Measurements from ENCODE around the gene GIGYF1. TPM values are rescaled to one million over a fixed set of nuclear protein-coding genes. Genes with fewer than 3 reads are reported as not detected.

Gene GIGYF1
- total and polyA plus RNA-seq, 9 donors: 7.0 to 93.0 (median 56.1) TPM

DNA sequence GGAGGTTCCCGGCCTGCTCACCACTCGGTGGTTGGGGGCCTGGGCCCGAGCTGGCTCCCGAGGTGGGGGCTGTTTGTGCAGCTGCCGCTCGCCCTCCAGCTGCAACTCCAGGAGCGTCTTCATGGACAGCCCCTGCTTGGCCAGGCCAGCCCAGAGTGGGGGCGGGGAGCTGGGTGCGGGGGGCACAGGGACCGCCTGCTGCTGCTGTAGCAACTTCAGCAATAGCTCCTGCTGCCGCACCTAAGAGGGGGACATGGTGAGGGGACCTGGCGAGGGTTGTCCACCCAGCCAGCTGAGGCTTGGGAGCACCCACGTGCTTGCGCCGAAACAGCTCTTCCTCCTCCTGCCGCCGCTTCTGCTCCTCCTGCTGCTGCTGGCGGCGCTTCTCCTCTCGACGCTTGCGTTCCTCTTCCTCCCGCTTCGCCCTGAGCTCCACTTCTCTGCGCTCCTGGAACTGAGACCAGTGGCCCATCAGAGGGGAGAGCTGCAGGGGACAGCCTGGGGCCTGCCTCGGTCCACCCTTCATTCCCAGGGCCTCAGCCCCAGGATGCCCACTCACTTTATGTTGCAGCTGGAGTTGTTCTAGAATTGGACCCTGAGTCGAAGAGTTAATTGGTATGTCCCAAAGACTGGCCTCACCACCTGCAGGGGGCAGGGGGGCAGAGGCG, 10.9 kb downstream of the GIGYF1 start:
- intact Hi-C loops (cut with DNase I): loop anchor here in 1 of 4 donors (5.0 kb wide), 2 partner anchors 101 to 201 kb away; partner anchors contain the start of gene NYAP1

DNA sequence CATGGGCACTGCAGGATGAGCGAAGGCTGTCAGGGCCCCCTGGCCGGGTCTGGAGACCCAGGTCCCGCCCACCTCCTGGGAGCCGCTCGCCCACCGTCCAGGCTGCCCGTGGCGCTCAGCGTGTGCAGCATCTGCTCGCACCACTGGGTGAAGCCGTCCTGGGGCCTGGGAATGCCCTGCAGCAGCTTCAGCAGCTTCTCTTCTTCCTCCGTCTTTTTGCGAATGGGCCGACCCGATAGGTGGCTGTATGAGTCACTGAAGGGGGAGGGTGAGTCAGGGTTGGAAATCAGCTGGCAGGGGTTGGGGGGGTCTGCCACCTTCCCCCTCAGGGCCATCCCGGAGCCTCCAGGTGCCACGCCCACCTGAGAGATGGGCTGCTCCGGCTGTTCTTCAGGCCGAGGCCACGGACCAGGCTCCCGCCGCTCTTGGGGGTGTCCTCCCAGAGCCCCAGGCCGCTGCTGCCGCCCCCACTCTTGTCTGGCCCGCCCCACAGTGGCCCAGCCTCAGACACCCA, 11.8 kb downstream of the GIGYF1 start:
- Histone ChIP-seq H3K4me1 (ENCODE audit: insufficient read depth) (no peaks in the 10 kb centered on the region), H3K4me3 (no peak overlapping the region), H3K9me3 (no peaks in the 10 kb centered on the region), H3K27ac (no peak overlapping the region), H3K36me3 (no peaks in the 10 kb centered on the region), H3K27me3 (no peaks in the 10 kb centered on the region)
- TF ChIP-seq POLR2A (IDR thresholded peaks at IDR 0.05) (no peak), EP300 (IDR thresholded peaks at IDR 0.05) (no peak)
- TF ChIP-seq, protein P1, sequence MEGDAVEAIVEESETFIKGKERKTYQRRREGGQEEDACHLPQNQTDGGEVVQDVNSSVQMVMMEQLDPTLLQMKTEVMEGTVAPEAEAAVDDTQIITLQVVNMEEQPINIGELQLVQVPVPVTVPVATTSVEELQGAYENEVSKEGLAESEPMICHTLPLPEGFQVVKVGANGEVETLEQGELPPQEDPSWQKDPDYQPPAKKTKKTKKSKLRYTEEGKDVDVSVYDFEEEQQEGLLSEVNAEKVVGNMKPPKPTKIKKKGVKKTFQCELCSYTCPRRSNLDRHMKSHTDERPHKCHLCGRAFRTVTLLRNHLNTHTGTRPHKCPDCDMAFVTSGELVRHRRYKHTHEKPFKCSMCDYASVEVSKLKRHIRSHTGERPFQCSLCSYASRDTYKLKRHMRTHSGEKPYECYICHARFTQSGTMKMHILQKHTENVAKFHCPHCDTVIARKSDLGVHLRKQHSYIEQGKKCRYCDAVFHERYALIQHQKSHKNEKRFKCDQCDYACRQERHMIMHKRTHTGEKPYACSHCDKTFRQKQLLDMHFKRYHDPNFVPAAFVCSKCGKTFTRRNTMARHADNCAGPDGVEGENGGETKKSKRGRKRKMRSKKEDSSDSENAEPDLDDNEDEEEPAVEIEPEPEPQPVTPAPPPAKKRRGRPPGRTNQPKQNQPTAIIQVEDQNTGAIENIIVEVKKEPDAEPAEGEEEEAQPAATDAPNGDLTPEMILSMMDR (IDR thresholded peaks at IDR 0.05): no peak
- intact Hi-C loops (cut with DNase I): loop anchor here in 1 of 4 donors (5.0 kb wide), 2 partner anchors 100 to 200 kb away; partner anchors contain the start of gene NYAP1
- 57 to 68% (median 58%) methylated on average over 25 of the region's 25 CpGs for WGBS, 3 donors
- peak in 4 of 5 donors; percentile 28 to 46 (median 38) for DNase-seq

More for the DNA sequence above, 10.9 kb downstream of the GIGYF1 start:
- no peaks in the 10 kb centered on the region for H3K9me3 ChIP-seq
- no peaks in the 10 kb centered on the region for H3K36me3 ChIP-seq
- H3K27me3 ChIP-seq: no peaks in the 10 kb centered on the region
- H3K4me1 ChIP-seq (ENCODE audit: insufficient read depth): no peaks in the 10 kb centered on the region
- DNase-seq: peak in 3 of 5 donors; percentile 15 to 27 (median 25)
- no peak overlapping the region for H3K4me3 ChIP-seq
- H3K27ac ChIP-seq: no peak overlapping the region
- WGBS, 3 donors: 78 to 85% (median 85%) methylated on average over 25 to 28 of the region's 28 CpGs
- no peak for TF ChIP-seq POLR2A (IDR thresholded peaks at IDR 0.05)
- TF ChIP-seq, protein P1 (IDR thresholded peaks at IDR 0.05): no peak
- TF ChIP-seq EP300 (IDR thresholded peaks at IDR 0.05): no peak

DNA sequence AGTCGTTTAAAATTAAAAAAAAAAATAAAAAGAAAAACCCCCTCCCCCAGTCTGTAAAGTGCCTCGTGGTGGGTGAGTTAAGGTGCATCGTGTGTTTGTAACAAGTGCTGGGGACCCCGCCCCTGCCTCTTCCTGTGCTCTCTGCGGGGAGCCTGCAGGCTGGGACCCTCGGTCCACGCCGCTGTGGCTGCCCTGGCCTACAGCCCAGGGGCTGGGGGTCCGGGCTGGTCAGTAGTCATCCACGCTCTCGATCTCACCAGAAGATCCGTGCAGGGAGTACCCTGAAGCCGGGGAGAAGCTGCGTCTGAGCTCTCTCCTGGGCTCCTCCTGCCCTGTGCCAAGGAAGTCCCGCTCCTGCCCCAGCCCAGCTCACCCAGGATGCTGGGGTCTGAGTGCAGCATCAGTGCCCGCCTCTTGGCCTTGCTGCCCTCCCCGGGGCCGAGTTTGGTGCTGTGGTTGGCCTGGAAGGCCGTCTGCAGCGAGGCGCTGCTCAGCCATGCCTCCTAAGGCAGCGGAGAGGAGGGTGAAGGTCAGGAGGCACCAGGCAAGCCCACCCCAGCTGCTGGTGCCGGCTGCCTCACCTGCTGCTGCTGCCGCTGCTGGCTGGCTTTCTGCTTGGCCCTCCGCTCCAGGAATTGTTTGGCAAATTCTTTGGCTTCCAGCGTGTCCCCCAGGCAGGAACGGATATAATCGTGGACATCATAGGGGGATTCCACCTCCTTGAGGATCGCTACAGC, 12.4 kb downstream of the GIGYF1 start:
- no peaks in the 10 kb centered on the region for H3K9me3 ChIP-seq
- no peaks in the 10 kb centered on the region for H3K4me1 ChIP-seq (ENCODE audit: insufficient read depth)
- no peak overlapping the region for H3K4me3 ChIP-seq
- peak in 3 of 5 donors; percentile 27 to 42 (median 31) for DNase-seq
- no peaks in the 10 kb centered on the region for H3K27me3 ChIP-seq
- intact Hi-C loops (cut with DNase I): loop anchor here in 1 of 4 donors (5.0 kb wide), 2 partner anchors 99 to 199 kb away; partner anchors contain the start of gene NYAP1
- 57 to 67% (median 62%) methylated on average over 29 of the region's 29 CpGs for WGBS, 3 donors
- no peaks in the 10 kb centered on the region for H3K36me3 ChIP-seq
- no peak for TF ChIP-seq POLR2A (IDR thresholded peaks at IDR 0.05)
- no peak for TF ChIP-seq EP300 (IDR thresholded peaks at IDR 0.05)
- TF ChIP-seq, protein P1 (IDR thresholded peaks at IDR 0.05): no peak
- no peak overlapping the region for H3K27ac ChIP-seq

DNA sequence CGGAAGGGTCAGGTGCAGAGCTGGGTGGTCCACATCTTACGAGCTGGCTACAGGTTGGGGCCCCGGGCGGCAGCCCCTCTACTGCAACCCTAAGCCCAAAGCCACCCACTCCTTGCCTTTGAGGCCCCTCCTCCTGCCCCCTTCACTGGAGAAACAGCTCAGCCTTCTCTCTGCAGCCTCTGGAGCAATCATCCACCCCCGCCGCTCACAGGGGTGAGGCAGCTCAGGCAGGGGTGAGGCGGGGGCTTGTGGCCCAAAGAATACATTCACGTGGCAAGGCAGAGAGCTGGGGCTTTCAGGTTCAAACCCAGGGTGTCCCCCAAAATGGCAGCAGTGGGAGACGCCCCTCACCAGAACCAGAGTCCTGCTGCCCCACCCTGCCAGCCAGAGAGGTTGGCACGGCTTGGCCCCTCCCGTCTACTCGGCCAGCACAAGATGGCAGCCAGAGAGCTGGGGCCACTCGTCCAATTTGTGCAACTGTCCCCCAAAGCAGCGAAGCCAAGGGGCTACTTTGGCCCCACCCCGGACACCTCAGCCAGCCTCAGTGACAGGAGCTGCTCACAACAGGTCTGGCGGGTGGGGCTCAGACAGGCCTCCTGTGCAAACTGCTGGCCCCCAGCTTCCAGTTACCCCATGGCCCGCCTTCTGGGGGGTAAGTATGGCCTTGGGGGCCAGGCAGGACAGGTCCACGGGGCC, 13.3 kb downstream of the GIGYF1 start:
- intact Hi-C loops (cut with DNase I): loop anchor here in 1 of 4 donors (5.0 kb wide), 2 partner anchors 98 to 198 kb away; partner anchors contain the start of gene NYAP1
- peak in 3 of 5 donors; percentile 26 to 47 (median 46) for DNase-seq
- Histone ChIP-seq H3K27ac (no peak overlapping the region), H3K27me3 (no peaks in the 10 kb centered on the region), H3K36me3 (no peaks in the 10 kb centered on the region), H3K9me3 (no peaks in the 10 kb centered on the region), H3K4me1 (ENCODE audit: insufficient read depth) (peaks cover 1% of the 10 kb centered on the region), H3K4me3 (no peak overlapping the region)
- 79 to 84% (median 82%) methylated on average over 11 to 18 of the region's 18 CpGs for WGBS, 3 donors
- TF ChIP-seq EP300 (IDR thresholded peaks at IDR 0.05) (no peak), POLR2A (IDR thresholded peaks at IDR 0.05) (no peak)
- TF ChIP-seq, protein P1 (IDR thresholded peaks at IDR 0.05): no peak
